DMS 273 (cell line): Measurements from ENCODE around the gene CACNA2D3.

Experiments used
- DNase-seq: peaks from one replicate; lab custom pipeline; 2025; ENCODE audit not compliant: unreplicated experiment; lab: John Stamatoyannopoulos, UW

Gene CACNA2D3

DNA sequence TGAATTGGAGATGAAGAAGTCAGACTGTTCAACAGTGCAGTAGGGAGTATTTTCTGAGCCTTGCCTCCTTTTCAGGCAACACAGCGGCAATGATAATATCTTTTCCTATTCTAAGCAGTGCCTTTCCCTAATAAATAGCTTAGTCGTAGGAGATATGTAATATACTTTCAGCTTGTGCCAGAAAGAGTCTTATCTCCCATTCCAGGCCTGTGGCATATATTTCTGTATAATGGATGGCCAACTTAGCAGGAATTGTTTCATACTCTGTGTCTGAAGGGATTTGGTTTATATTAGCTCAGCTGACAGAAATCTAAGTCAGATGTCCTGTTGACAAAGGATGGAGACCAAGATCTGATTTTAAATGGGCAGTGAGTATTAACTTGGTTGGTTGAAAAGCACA is 397.1 kb downstream of the CACNA2D3 start:
- no peak for DNase-seq

DNA sequence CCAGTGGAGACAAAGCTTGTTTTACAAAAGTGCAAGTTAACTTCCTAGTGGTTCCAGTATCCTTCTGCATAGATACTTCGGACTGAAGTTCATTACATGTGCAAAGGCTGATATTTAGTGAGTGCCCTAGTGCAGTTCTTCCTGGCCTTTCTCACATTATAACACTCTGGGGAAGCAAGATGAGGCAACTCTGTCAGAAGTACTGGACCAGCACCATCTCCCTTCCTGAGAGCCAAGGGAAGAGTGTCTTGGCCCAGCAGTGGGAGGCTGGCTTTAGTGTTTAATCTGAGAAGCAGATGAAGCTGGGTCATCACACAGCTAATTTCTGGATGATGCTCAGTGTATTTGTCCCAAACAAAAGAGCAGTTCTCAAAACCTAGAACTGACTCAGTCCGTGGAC is 397.7 kb downstream of the CACNA2D3 start:
- no peak for DNase-seq

- no peak for DNase-seq
Measured at GRCh38 chr3:54527521-54527920, 405.2 kb downstream of the CACNA2D3 start.

DNA sequence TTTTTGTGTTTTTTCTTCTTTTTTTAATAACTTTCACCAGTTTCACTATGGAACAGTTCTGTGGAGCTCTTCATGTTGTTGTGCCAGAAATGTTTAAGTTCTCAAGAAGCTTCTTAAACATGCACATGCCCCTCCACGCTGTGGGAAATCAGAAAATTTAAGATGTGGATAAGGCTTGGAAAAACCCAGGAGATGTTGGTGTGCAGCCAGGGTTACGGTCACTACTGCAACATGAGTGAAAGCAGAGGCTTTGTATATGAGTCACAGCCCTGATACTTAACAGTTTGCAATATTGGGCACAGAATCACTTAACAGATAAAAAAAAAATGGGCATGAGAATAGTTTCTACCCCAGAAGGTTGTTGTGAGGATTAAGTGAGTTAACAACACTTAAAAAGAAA is 405.6 kb downstream of the CACNA2D3 start:
- DNase-seq = no peak

- DNase-seq = no peak
Measured at GRCh38 chr3:54528668-54529067, 406.3 kb downstream of the CACNA2D3 start.

DNA sequence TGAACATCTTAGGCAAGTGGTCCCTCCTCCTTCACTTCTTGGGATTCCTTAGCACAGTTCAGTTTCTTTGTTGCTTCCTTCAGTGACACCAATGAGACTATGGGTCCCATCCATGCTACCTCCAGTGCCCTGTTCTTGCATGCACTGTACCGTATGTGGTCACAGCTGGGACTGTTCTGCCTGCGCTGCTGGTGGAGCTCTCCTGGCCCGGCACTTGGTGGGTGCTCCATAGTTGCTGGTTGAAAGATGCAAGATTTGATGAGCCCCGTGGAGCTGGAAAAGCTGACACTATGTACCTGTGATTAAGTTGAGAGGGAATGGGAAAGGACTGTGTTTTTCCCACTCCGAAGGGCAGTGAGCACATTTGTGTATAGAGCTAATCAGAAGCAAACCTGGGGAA is 407.7 kb downstream of the CACNA2D3 start:
- DNase-seq = no peak

GRCh38 chr3:54530944-54531343 is 408.6 kb downstream of the CACNA2D3 start:
- no peak for DNase-seq

- DNase-seq = no peak
Measured at GRCh38 chr3:54531741-54532140, 409.4 kb downstream of the CACNA2D3 start.

- DNase-seq = peak; percentile 9
Measured at GRCh38 chr3:54533856-54534255, 411.5 kb downstream of the CACNA2D3 start.

DNA sequence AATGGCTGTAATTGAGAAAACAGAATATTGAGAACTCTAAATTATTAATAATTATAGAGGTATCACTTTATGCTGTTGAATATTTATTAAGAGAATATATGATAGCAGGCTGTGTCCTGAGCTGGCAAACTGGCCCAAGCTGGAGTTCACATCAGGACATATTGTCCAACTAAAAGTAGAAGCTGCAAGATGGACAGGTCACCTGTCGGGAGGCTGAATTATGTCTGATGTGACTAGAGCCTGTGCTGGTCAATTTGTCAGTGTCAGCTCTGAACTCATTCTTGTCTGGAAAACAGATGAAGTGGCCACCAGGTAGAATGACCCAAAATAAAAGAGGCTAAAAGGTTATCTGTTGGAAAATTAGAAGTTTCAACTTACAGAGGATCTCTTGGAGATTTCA is 413.3 kb downstream of the CACNA2D3 start:
- no peak for DNase-seq

GRCh38 chr3:54536450-54536849 is 414.1 kb downstream of the CACNA2D3 start:
- no peak for DNase-seq

DNA sequence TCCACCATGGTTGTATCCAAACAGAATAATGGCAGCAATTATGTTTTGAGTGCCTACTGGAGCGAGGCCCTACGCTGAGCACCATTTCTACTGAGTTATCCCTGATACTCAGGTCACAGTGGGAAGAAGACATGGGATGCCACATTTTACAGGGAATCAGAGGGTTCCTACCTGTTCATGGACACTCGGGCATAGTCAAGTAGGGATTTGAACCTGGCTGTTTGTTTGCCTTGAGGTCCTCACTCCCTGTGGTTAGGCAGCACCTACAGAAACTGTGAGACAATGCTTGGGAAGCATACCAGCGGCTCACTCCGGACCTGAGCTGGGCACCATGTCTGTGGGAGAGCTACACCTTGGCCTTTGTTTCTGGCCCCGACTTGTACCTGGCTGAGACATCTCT is 415.2 kb downstream of the CACNA2D3 start:
- no peak for DNase-seq

DNA sequence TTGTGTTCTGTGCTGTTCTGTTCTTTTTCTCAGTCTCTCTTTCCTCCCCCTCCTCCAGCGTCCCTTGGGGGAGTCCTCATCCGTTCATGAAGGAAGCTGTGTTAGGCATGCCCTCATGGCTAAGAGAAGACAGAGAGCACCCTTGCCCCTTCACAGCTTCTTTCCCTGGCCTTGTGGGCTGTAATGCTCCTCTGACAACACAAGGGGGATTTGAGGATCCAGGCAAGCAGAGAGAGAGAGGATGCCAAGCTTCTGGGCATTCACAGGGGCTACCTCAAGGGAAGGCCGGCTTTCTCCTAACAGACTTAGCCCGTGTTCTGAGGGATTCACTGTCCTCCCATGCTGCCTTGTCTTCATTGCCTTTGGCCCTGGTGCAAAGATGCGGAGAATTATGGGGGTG is 416.0 kb downstream of the CACNA2D3 start:
- DNase-seq = peak; percentile 27

GRCh38 chr3:54541369-54541768 is 419.0 kb downstream of the CACNA2D3 start:
- DNase-seq = no peak

- no peak for DNase-seq
Measured at GRCh38 chr3:54543446-54543845, 421.1 kb downstream of the CACNA2D3 start.

GRCh38 chr3:54547051-54547450 is 424.7 kb downstream of the CACNA2D3 start:
- DNase-seq = no peak

- no peak for DNase-seq
Measured at GRCh38 chr3:54547846-54548245, 425.5 kb downstream of the CACNA2D3 start.

- DNase-seq = no peak
Measured at GRCh38 chr3:54549607-54550220, 427.4 kb downstream of the CACNA2D3 start.

DNA sequence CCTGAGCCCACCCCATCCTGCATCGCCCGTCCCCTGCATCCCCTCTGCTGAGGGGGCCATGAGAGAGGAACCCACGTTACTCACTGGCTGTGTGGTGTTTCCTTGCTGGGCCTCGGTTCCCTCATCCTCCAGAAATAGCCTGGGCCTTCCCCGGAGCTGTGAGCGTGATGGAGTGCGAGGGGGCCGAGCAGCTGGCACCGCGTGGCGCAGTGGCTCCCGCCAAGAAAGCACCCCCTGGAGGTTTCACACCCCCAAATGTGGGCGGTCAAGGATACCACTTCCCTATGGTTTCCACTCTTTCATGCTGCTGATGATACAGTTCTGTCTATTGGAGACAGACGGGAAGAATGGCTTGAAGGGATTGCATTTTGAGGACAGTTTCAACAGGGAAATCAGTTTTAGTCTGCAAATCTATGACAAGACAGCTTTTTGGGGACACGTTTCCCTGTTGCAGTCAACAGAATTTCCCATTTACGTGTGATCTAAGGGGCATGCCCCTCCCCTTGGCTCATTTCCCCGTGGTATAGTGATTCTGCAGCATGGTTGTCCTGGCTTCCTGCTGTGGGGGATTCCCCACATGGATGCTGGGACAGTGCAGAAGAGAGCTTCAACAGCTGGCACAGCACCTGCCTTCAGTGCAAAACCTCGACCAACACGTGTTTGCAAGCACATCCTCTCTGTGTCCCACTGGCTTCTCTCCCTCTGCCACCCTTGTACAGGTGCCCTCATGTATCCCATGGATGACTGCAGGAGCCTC is 428.0 kb downstream of the CACNA2D3 start:
- no peak for DNase-seq

DNA sequence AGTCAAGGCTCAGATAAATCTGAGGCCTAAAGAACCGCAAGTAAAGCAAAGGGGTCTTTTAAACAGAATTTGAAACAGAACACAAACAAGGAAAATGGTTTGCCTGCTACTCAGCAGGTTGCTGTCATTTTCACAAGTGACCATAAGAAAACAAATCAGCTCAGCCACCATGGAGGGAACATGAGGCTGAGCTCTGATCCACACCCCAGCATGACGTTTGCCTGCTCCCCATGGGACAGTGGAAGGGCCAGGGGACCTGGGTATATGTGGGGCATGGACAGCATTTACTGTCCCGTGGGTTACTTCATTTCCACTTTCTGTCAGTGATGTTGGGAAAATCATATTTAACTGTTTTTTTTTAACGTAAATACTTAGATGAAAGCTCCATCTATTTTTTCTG is 434.3 kb downstream of the CACNA2D3 start:
- no peak for DNase-seq

DNA sequence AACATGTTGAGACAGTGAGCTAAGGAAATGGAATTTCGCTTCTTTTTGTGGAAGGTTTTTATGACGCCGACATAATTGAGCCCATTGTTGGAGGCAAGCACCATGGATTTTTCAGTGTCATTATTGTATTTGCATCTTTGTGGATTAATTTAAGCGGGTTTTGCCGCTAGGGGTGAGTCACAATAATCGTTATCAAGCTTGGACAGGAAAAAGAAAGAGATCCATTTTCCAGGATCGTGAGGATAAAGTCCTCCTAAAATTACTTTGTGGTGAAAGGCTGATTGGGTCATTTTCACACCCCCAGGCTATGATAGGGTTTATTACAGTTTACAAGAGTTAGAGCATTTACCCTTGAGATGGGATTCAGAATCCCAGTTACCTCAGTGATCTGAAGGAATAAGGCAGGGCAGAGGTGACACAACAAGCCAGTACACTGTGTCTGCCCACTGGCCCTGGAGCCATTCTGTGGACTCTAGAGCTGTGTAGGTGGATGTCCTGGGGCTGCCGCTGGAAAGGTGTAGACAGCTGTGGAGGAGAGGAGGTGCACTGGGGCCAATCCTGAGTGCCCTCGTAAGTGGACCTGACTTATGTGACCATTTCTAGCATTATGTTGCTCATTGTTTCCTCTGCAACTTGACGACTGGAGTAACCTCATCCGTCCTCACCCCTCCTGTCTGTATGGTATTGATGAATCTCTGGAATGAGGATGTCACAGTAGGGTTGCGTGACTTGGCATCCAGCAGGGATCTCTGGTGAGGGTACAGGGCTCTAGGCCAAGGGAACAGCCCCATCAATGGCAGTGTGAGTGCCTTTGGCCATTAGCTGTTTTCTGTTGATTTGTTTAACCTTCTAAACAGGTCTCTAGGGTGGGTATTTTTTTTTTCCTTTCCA is 435.4 kb downstream of the CACNA2D3 start:
- no peak for DNase-seq
